ENCODE results near the gene SHROOM1. TPM values are rescaled to one million over a fixed set of nuclear protein-coding genes. Genes with fewer than 3 reads are reported as not detected.

The SHROOM1 gene
- total RNA-seq, 5 donors from 2014 or later (not counting 1 experiment from before 2014, with no cell fraction given) = 0.35 to 1.1 (median 0.62) TPM; not detected in 2

- H3K27me3 Mint-ChIP-seq = peaks cover 32 to 36% of the 10 kb centered on the region in 2 donors
- DNase-seq (no peak), ATAC-seq (replicated peaks in 1 of 4) (no peak)
- no peak overlapping the region for H3K27ac Mint-ChIP-seq
- WGBS (ENCODE audit: insufficient coverage) = 44% methylated on average over 2 of the region's 5 CpGs
- no peaks in the 10 kb centered on the region for H3K9me3 Mint-ChIP-seq
- no peaks in the 10 kb centered on the region for H3K36me3 Mint-ChIP-seq
- Histone ChIP-seq H3K4me1 (ENCODE audit: control insufficient read depth in 1 of 2, extremely low read depth in 1 of 2, insufficient read depth in 2 of 2, low read length in 2 of 2) (peaks cover 0 to 2% of the 10 kb centered on the region in 2 experiments), H3K27ac (ENCODE audit: low read length) (no peak overlapping the region), H3K9me3 (no peaks in the 10 kb centered on the region), H3K36me3 (ENCODE audit: control insufficient read depth in 2 of 2, extremely low read depth in 1 of 2, insufficient read depth in 1 of 2, low read length in 1 of 2) (no peaks in the 10 kb centered on the region), H3K4me3 (ENCODE audit: control insufficient read depth in 1 of 2, extremely low read depth in 1 of 2, low read length in 1 of 2) (no peak overlapping the region), H3K27me3 (replicated peaks in 1 of 2; ENCODE audit: control insufficient read depth in 2 of 2, extremely low read depth in 1 of 2, insufficient read depth in 2 of 2, low read length in 1 of 2) (peaks cover 0 to 39% of the 10 kb centered on the region in 2 experiments)
- POLR2A ChIA-PET = interaction anchor here in 1 of 2 donors (0.6 kb wide), 1 partner anchor 316 kb away, joined by 5 read pairs; no protein-coding TSS in a partner anchor
- CTCF ChIA-PET = interaction anchor here in 1 of 2 donors (0.7 kb wide), 1 partner anchor 68 kb away, joined by 6 read pairs; no protein-coding TSS in a partner anchor
- peaks cover 7 to 14% (median 13%) of the 10 kb centered on the region in 3 donors for H3K4me1 Mint-ChIP-seq
- no peak overlapping the region for H3K4me3 Mint-ChIP-seq
These were observed 45.1 kb downstream of the SHROOM1 start for GRCh38 chr5:132785365-132785764.

GRCh38 chr5:132782101-132782500 lies 48.3 kb downstream of the SHROOM1 start:
- 100% methylated on average over 1 of the region's 4 CpGs for WGBS (ENCODE audit: insufficient coverage)
- POLR2A ChIA-PET = no interaction called here
- H3K27ac Mint-ChIP-seq = no peak overlapping the region

GRCh38 chr5:132781029-132781428 lies 49.4 kb downstream of the SHROOM1 start:
- H3K4me1 Mint-ChIP-seq = peaks cover 21 to 35% (median 31%) of the 10 kb centered on the region in 3 donors
- DNase-seq = no peak
- H3K27ac Mint-ChIP-seq = no peak overlapping the region
- H3K27me3 Mint-ChIP-seq = peaks cover 43 to 49% of the 10 kb centered on the region in 2 donors
- Histone ChIP-seq H3K36me3 (ENCODE audit: control insufficient read depth in 2 of 2, extremely low read depth in 1 of 2, insufficient read depth in 1 of 2, low read length in 1 of 2) (no peaks in the 10 kb centered on the region), H3K4me3 (ENCODE audit: control insufficient read depth in 1 of 2, extremely low read depth in 1 of 2, low read length in 1 of 2) (no peak overlapping the region), H3K4me1 (ENCODE audit: control insufficient read depth in 1 of 2, extremely low read depth in 1 of 2, insufficient read depth in 2 of 2, low read length in 2 of 2) (peaks cover 3 to 17% of the 10 kb centered on the region in 2 experiments), H3K9me3 (no peaks in the 10 kb centered on the region), H3K27ac (ENCODE audit: low read length) (no peak overlapping the region), H3K27me3 (replicated peaks in 1 of 2; ENCODE audit: control insufficient read depth in 2 of 2, extremely low read depth in 1 of 2, insufficient read depth in 2 of 2, low read length in 1 of 2) (peaks cover 4 to 48% of the 10 kb centered on the region in 2 experiments)
- POLR2A ChIA-PET = interaction anchor here in 1 of 2 donors (0.6 kb wide), 1 partner anchor 75 kb away, joined by 3 read pairs; no protein-coding TSS in a partner anchor
- H3K4me3 Mint-ChIP-seq = no peak overlapping the region
- no CpG with 5 or more reads among the region's 4 CpGs for WGBS (ENCODE audit: insufficient coverage)
- no peaks in the 10 kb centered on the region for H3K36me3 Mint-ChIP-seq
- no peaks in the 10 kb centered on the region for H3K9me3 Mint-ChIP-seq
- CTCF ChIA-PET = interaction anchor here in 1 of 2 donors (0.7 kb wide), 1 partner anchor 71 kb away, joined by 3 read pairs; no protein-coding TSS in a partner anchor
- no peak for ATAC-seq (replicated peaks in 1 of 4)

More at GRCh38 chr5:132782101-132782500, 48.3 kb downstream of the SHROOM1 start:
- Mint-ChIP-seq H3K27me3 (peaks cover 45 to 51% of the 10 kb centered on the region in 2 donors), H3K4me1 (peaks cover 20 to 31% (median 31%) of the 10 kb centered on the region in 3 donors), H3K9me3 (no peaks in the 10 kb centered on the region), H3K4me3 (no peak overlapping the region), H3K36me3 (no peaks in the 10 kb centered on the region)
- H3K4me1 ChIP-seq (ENCODE audit: control insufficient read depth in 1 of 2, extremely low read depth in 1 of 2, insufficient read depth in 2 of 2, low read length in 2 of 2) = peaks cover 3 to 10% of the 10 kb centered on the region in 2 experiments
- H3K9me3 ChIP-seq = no peaks in the 10 kb centered on the region
- DNase-seq = no peak
- H3K27ac ChIP-seq (ENCODE audit: low read length) = no peak overlapping the region
- CTCF ChIA-PET = no interaction called here
- H3K36me3 ChIP-seq (ENCODE audit: control insufficient read depth in 2 of 2, extremely low read depth in 1 of 2, insufficient read depth in 1 of 2, low read length in 1 of 2) = no peaks in the 10 kb centered on the region
- H3K27me3 ChIP-seq (replicated peaks in 1 of 2; ENCODE audit: control insufficient read depth in 2 of 2, extremely low read depth in 1 of 2, insufficient read depth in 2 of 2, low read length in 1 of 2) = peaks cover 4 to 42% of the 10 kb centered on the region in 2 experiments
- no peak overlapping the region for H3K4me3 ChIP-seq (ENCODE audit: control insufficient read depth in 1 of 2, extremely low read depth in 1 of 2, low read length in 1 of 2)
- no peak for ATAC-seq (replicated peaks in 1 of 4)

GRCh38 chr5:132780577-132780976 lies 49.9 kb downstream of the SHROOM1 start:
- Mint-ChIP-seq H3K4me1 (peaks cover 23 to 40% (median 31%) of the 10 kb centered on the region in 3 donors), H3K9me3 (no peaks in the 10 kb centered on the region), H3K4me3 (no peak overlapping the region), H3K27me3 (peaks cover 40 to 44% of the 10 kb centered on the region in 2 donors), H3K36me3 (no peaks in the 10 kb centered on the region), H3K27ac (no peak overlapping the region)
- Histone ChIP-seq H3K27me3 (replicated peaks in 1 of 2; ENCODE audit: control insufficient read depth in 2 of 2, extremely low read depth in 1 of 2, insufficient read depth in 2 of 2, low read length in 1 of 2) (peaks cover 4 to 47% of the 10 kb centered on the region in 2 experiments), H3K36me3 (ENCODE audit: control insufficient read depth in 2 of 2, extremely low read depth in 1 of 2, insufficient read depth in 1 of 2, low read length in 1 of 2) (no peaks in the 10 kb centered on the region), H3K9me3 (no peaks in the 10 kb centered on the region), H3K4me3 (ENCODE audit: control insufficient read depth in 1 of 2, extremely low read depth in 1 of 2, low read length in 1 of 2) (no peak overlapping the region), H3K27ac (ENCODE audit: low read length) (no peak overlapping the region), H3K4me1 (ENCODE audit: control insufficient read depth in 1 of 2, extremely low read depth in 1 of 2, insufficient read depth in 2 of 2, low read length in 2 of 2) (peaks cover 3 to 18% of the 10 kb centered on the region in 2 experiments)
- POLR2A ChIA-PET = no interaction called here
- no CpG with 5 or more reads among the region's 1 CpG for WGBS (ENCODE audit: insufficient coverage)
- no peak for DNase-seq
- CTCF ChIA-PET = interaction anchor here in 1 of 2 donors (0.7 kb wide), 1 partner anchor 71 kb away, joined by 3 read pairs; no protein-coding TSS in a partner anchor
- ATAC-seq (replicated peaks in 1 of 4) = no peak

- peaks cover 4 to 46% of the 10 kb centered on the region in 2 experiments for H3K27me3 ChIP-seq (replicated peaks in 1 of 2; ENCODE audit: control insufficient read depth in 2 of 2, extremely low read depth in 1 of 2, insufficient read depth in 2 of 2, low read length in 1 of 2)
- H3K4me1 Mint-ChIP-seq = peaks cover 26 to 43% (median 31%) of the 10 kb centered on the region in 3 donors
These were observed 50.5 kb downstream of the SHROOM1 start for GRCh38 chr5:132779961-132780360.

GRCh38 chr5:132778856-132779255 lies 51.6 kb downstream of the SHROOM1 start:
- H3K27me3 Mint-ChIP-seq = peaks cover 30 to 36% of the 10 kb centered on the region in 2 donors
- CTCF ChIA-PET = no interaction called here

More at GRCh38 chr5:132779961-132780360, 50.5 kb downstream of the SHROOM1 start:
- Histone ChIP-seq H3K4me1 (ENCODE audit: control insufficient read depth in 1 of 2, extremely low read depth in 1 of 2, insufficient read depth in 2 of 2, low read length in 2 of 2) (peaks cover 3 to 18% of the 10 kb centered on the region in 2 experiments), H3K9me3 (no peaks in the 10 kb centered on the region), H3K4me3 (ENCODE audit: control insufficient read depth in 1 of 2, extremely low read depth in 1 of 2, low read length in 1 of 2) (no peak overlapping the region), H3K36me3 (ENCODE audit: control insufficient read depth in 2 of 2, extremely low read depth in 1 of 2, insufficient read depth in 1 of 2, low read length in 1 of 2) (no peaks in the 10 kb centered on the region), H3K27ac (ENCODE audit: low read length) (no peak overlapping the region)
- no peak for ATAC-seq (replicated peaks in 1 of 4)
- Mint-ChIP-seq H3K27me3 (peaks cover 35 to 38% of the 10 kb centered on the region in 2 donors), H3K27ac (no peak overlapping the region), H3K36me3 (no peaks in the 10 kb centered on the region), H3K4me3 (no peak overlapping the region), H3K9me3 (no peaks in the 10 kb centered on the region)
- CTCF ChIA-PET = no interaction called here
- POLR2A ChIA-PET = interaction anchor here in 1 of 2 donors (0.5 kb wide), 1 partner anchor 1296 kb away, joined by 3 read pairs; no protein-coding TSS in a partner anchor
- DNase-seq = no peak
- 100% methylated on average over 2 of the region's 3 CpGs for WGBS (ENCODE audit: insufficient coverage)

More at GRCh38 chr5:132778856-132779255, 51.6 kb downstream of the SHROOM1 start:
- Mint-ChIP-seq H3K27ac (no peak overlapping the region), H3K36me3 (no peaks in the 10 kb centered on the region), H3K4me3 (peak overlapping the region; percentile 72 to 83 (median 79)), H3K9me3 (no peaks in the 10 kb centered on the region), H3K4me1 (peaks cover 26 to 43% (median 31%) of the 10 kb centered on the region in 3 donors)
- Histone ChIP-seq H3K9me3 (no peaks in the 10 kb centered on the region), H3K4me1 (ENCODE audit: control insufficient read depth in 1 of 2, extremely low read depth in 1 of 2, insufficient read depth in 2 of 2, low read length in 2 of 2) (peaks cover 3 to 18% of the 10 kb centered on the region in 2 experiments), H3K36me3 (ENCODE audit: control insufficient read depth in 2 of 2, extremely low read depth in 1 of 2, insufficient read depth in 1 of 2, low read length in 1 of 2) (no peaks in the 10 kb centered on the region), H3K27me3 (replicated peaks in 1 of 2; ENCODE audit: control insufficient read depth in 2 of 2, extremely low read depth in 1 of 2, insufficient read depth in 2 of 2, low read length in 1 of 2) (peaks cover 4 to 40% of the 10 kb centered on the region in 2 experiments), H3K27ac (ENCODE audit: low read length) (no peak overlapping the region), H3K4me3 (ENCODE audit: control insufficient read depth in 1 of 2, extremely low read depth in 1 of 2, low read length in 1 of 2) (no peak overlapping the region)
- 92% methylated on average over 3 of the region's 5 CpGs for WGBS (ENCODE audit: insufficient coverage)
- no peak for ATAC-seq (replicated peaks in 1 of 4)
- POLR2A ChIA-PET = interaction anchor here in 1 of 2 donors (0.6 kb wide), 1 partner anchor 1046 kb away, joined by 3 read pairs; no protein-coding TSS in a partner anchor
- no peak for DNase-seq

Measured in T-cell (primary cell).